HEK293T (cell line): ENCODE measurements around the gene DLEC1.

Experiments used
- CTCF ChIA-PET: fragments of 350-600 bp; formaldehyde crosslinking; extraction: SDS; loops from one replicate; lab custom pipeline; 2021; ENCODE audit warnings: antibody characterized with exemption, inconsistent platforms; lab: Yijun Ruan, JAX
- POLR2A ChIA-PET: fragments of 350-600 bp; formaldehyde crosslinking; extraction: SDS; loops from one replicate; lab custom pipeline; 2020; ENCODE audit warnings: antibody characterized with exemption, inconsistent platforms; lab: Yijun Ruan, JAX
- DNase-seq: peaks from one replicate; pipeline ENCODE4 v3.0.0; 2012; ENCODE audit warnings: mixed read lengths; ENCODE audit errors: extremely low spot score
- ARNT ChIP-seq: fragments of 450-650 bp; IDR thresholded peaks from 2 replicates; pipeline ENCODE4 v1.6.1; 2017; ENCODE audit warnings: mild to moderate bottlenecking
- BHLHE40 ChIP-seq: fragments of 450-650 bp; IDR thresholded peaks from 2 replicates; pipeline ENCODE4 v1.6.1; 2016; ENCODE audit warnings: mild to moderate bottlenecking, moderate library complexity, borderline replicate concordance
- CTBP1 ChIP-seq: fragments of 450-650 bp; IDR thresholded peaks from 2 replicates; pipeline ENCODE4 v1.6.1; 2016; ENCODE audit warnings: borderline replicate concordance
- ELF4 ChIP-seq: fragments of 450-650 bp; IDR thresholded peaks from 2 replicates; pipeline ENCODE4 v1.6.1; 2017; ENCODE audit warnings: antibody characterized with exemption
- FOXA1 ChIP-seq: fragments of 450-650 bp; IDR thresholded peaks from 2 replicates; pipeline ENCODE4 v1.6.1; 2016; ENCODE audit warnings: mild to moderate bottlenecking
- FOXK2 ChIP-seq: fragments of 450-650 bp; IDR thresholded peaks from 2 replicates; pipeline ENCODE4 v1.6.1; 2016; ENCODE audit warnings: mild to moderate bottlenecking
- FOXM1 ChIP-seq: fragments of 450-650 bp; IDR thresholded peaks from 2 replicates; pipeline ENCODE4 v1.6.1; 2017; ENCODE audit warnings: mild to moderate bottlenecking, borderline replicate concordance
- HDGF ChIP-seq: fragments of 450-650 bp; IDR thresholded peaks from 2 replicates; pipeline ENCODE4 v1.6.1; 2017; ENCODE audit warnings: antibody characterized with exemption, borderline replicate concordance
- L3MBTL2 ChIP-seq: fragments of 450-650 bp; conservative IDR thresholded peaks from 2 replicates; pipeline ENCODE4 v1.6.1; 2016; ENCODE audit warnings: mild to moderate bottlenecking
- LEF1 ChIP-seq: fragments of 450-650 bp; IDR thresholded peaks from 2 replicates; pipeline ENCODE4 v1.6.1; 2017; ENCODE audit warnings: mild to moderate bottlenecking, borderline replicate concordance
- NFRKB ChIP-seq: fragments of 450-650 bp; IDR thresholded peaks from 2 replicates; pipeline ENCODE4 v1.6.1; 2016; ENCODE audit warnings: mild to moderate bottlenecking, moderate library complexity
- PKNOX1 ChIP-seq: fragments of 450-650 bp; IDR thresholded peaks from 2 replicates; pipeline ENCODE4 v1.6.1; 2016
- SP1 ChIP-seq: fragments of 450-650 bp; IDR thresholded peaks from 2 replicates; pipeline ENCODE4 v1.6.1; 2017
- SUZ12 ChIP-seq: fragments of 450-650 bp; IDR thresholded peaks from 2 replicates; pipeline ENCODE4 v1.6.1; 2016; ENCODE audit warnings: mild to moderate bottlenecking
- TARDBP ChIP-seq: fragments of 450-650 bp; IDR thresholded peaks from 2 replicates; pipeline ENCODE4 v1.6.1; 2016
- ZNF384 ChIP-seq: fragments of 450-650 bp; IDR thresholded peaks from 2 replicates; pipeline ENCODE4 v1.6.1; 2016

DLEC1 gene

GRCh38 chr3:38147421-38147820, 108.4 kb downstream of the DLEC1 start:
- POLR2A ChIA-PET: no interaction called here
- TF ChIP-seq ARNT (no peak), ELF4 (no peak), SP1 (no peak), ZNF384 (no peak), FOXK2 (no peak), HDGF (no peak), L3MBTL2 (no peak), BHLHE40 (no peak), FOXA1 (no peak), LEF1 (no peak), FOXM1 (no peak), PKNOX1 (no peak), SUZ12 (no peak), TARDBP (no peak), NFRKB (no peak), CTBP1 (no peak)
- CTCF ChIA-PET: no interaction called here
- no peak for DNase-seq

GRCh38 chr3:38148311-38148882, 109.4 kb downstream of the DLEC1 start:
- ChIA-PET POLR2A (no interaction called here), CTCF (interaction anchor here (0.5 kb wide), 1 partner anchor 132 kb away, joined by 4 read pairs; no protein-coding TSS in a partner anchor)
- TF ChIP-seq CTBP1 (no peak), TARDBP (no peak), LEF1 (no peak), ZNF384 (no peak), SUZ12 (no peak), NFRKB (no peak), L3MBTL2 (no peak), PKNOX1 (no peak), FOXA1 (no peak), FOXK2 (no peak), SP1 (no peak), HDGF (no peak), FOXM1 (no peak), ARNT (no peak), ELF4 (no peak), BHLHE40 (no peak)
- no peak for DNase-seq

- TF ChIP-seq SP1 (no peak), BHLHE40 (no peak), FOXK2 (no peak), TARDBP (no peak), HDGF (no peak), L3MBTL2 (no peak), SUZ12 (no peak), ZNF384 (no peak), ARNT (no peak)
- ChIA-PET POLR2A (no interaction called here), CTCF (no interaction called here)
- no peak for DNase-seq
Observed at GRCh38 chr3:38149708-38150107, 110.7 kb downstream of the DLEC1 start.

- ChIA-PET POLR2A (no interaction called here), CTCF (no interaction called here)
- no peak for DNase-seq
- TF ChIP-seq PKNOX1 (no peak), ARNT (no peak), ZNF384 (no peak), TARDBP (no peak), LEF1 (no peak), HDGF (no peak), ELF4 (no peak), CTBP1 (no peak), NFRKB (no peak), FOXK2 (no peak), L3MBTL2 (no peak), BHLHE40 (no peak), FOXA1 (no peak)
Observed at GRCh38 chr3:38150780-38151528, 111.9 kb downstream of the DLEC1 start.

GRCh38 chr3:38151667-38152265, 112.8 kb downstream of the DLEC1 start:
- ChIA-PET POLR2A (interaction anchor here (1.5 to 4.3 kb wide), 2 partner anchors 13 kb away, joined by 3 to 26 read pairs; partner anchors contain the start of genes MYD88 and OXSR1), CTCF (no interaction called here)
- no peak for TF ChIP-seq LEF1
- TF ChIP-seq NFRKB: no peak
- TF ChIP-seq FOXK2: no peak
- TF ChIP-seq PKNOX1: no peak
- TF ChIP-seq CTBP1: no peak
- no peak for TF ChIP-seq ZNF384
- no peak for TF ChIP-seq BHLHE40
- TF ChIP-seq ELF4: no peak
- TF ChIP-seq TARDBP: no peak
- TF ChIP-seq L3MBTL2: no peak
- no peak for TF ChIP-seq ARNT
- TF ChIP-seq FOXA1: no peak
- TF ChIP-seq FOXM1: no peak
- no peak for TF ChIP-seq SUZ12
- no peak for TF ChIP-seq SP1
- no peak for TF ChIP-seq HDGF
- no peak for DNase-seq
